ENCODE measurements around the gene YARS1.

- TF ChIP-seq CREB5 (CRISPR knock-in tag; IDR thresholded peaks at IDR 0.05; ENCODE audit: low read depth) (no peak), ESRRG (CRISPR knock-in tag; IDR thresholded peaks at IDR 0.05) (no peak), ZNF8 (CRISPR knock-in tag; IDR thresholded peaks at IDR 0.05) (no peak), SNAI2 (CRISPR knock-in tag; IDR thresholded peaks at IDR 0.05) (no peak), ZFP30 (CRISPR knock-in tag; IDR thresholded peaks at IDR 0.05) (no peak)
Observed at GRCh38 chr1:32828341-32828740, 11.2 kb upstream of the YARS1 start.

Measured in SK-N-SH treated with all-trans-retinoic acid at 6 μM for 48 hours (cell line).